ENCODE results near the gene ATP2A1.
"Not testable (repeated sequence)": the region's sequence is repeated elsewhere in the genome, so short reads cannot be mapped to it uniquely, and the experiment has no call there.

Gene ATP2A1

GRCh38 chr16:28913946-28914724 is 35.8 kb downstream of the ATP2A1 start:
- DNase-seq = no peak

GRCh38 chr16:28915181-28915580 is 36.9 kb downstream of the ATP2A1 start:
- no peak for DNase-seq

- DNase-seq = no peak
These were observed 38.8 kb downstream of the ATP2A1 start for GRCh38 chr16:28917095-28917494.

GRCh38 chr16:28918698-28919097 is 40.4 kb downstream of the ATP2A1 start:
- DNase-seq = no peak

- DNase-seq = no peak
These were observed 44.9 kb downstream of the ATP2A1 start for GRCh38 chr16:28923231-28923587.

- no peak for DNase-seq
These were observed 45.5 kb downstream of the ATP2A1 start for GRCh38 chr16:28923652-28924398.

DNA sequence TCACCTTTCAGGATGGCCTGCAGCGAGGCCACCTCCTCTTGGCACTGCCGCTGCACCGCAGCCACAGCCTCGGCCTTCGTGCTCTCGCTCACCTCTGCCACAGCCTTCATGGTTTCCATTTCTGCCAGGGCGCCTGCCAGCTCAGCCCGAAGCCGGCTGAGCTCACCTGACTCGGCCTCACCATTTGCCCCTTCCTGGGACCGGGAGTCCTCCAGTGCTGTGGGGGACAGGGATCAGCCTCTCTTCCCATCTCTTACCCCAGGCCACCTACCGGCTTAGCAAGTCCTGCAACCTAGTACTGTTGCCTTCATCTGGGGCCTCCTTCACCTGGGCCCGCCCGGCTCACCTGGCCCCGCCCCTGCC is 46.1 kb downstream of the ATP2A1 start:
- no peak for DNase-seq

DNA sequence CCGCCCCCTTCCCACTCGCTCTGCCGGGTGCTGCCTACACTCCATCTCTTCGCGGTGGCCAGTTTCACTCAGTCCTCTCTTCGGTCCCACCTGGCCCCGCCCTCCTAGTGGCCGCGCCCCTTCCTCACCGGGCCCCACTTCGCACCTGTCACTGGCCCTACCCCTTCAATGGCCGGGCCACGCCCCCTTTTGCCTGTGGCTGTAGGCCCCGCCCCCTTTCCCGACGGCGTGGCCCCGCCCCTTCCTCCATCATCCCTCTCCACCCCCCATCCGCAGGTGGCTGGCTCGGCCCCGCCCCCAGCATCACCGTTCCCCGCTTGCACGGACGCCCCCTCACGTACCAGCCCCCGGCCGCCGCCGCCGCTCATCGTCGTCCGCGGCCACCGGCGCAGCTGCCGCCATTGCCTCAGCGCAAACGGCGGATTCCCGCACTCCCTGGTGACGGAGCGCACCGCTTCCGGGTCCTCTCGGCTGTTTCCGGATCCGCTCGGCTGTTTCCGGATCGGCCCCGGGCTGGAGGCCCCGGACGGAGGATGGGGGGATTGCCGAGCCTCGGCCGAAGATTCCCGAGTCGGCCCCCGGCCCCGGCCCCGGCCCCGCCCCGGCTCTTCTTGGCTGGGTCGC is 46.6 kb downstream of the ATP2A1 start, which contains the start of gene RABEP2:
Gene RABEP2, minus strand, starts transcription at position 477 of the 624 bp plus-strand sequence. Its CDS starts 75 bp downstream, at position 402.
- peak; percentile 71 for DNase-seq

- DNase-seq = peak; percentile 68
These were observed 47.3 kb downstream of the ATP2A1 start for GRCh38 chr16:28925386-28926228.

DNA sequence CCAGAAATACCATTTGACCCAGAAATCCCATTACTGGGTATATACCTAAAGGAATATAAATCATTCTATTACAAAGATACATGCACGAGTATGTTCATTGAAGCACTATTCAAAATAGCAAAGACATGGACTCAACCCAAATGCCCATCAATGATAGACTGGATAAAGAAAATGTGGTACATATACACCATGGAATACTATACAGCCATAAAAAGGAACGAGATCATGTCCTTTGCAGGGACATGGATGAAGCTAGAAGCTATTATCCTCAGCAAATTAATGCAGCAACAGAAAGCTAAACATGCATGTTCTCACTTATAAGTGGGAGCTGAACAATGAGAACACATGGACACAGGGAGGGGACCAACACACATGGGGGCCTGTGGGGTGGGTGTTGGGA is 48.0 kb downstream of the ATP2A1 start:
- DNase-seq = not testable (repeated sequence)

GRCh38 chr16:28927815-28928214 is 49.5 kb downstream of the ATP2A1 start:
- DNase-seq = no peak

GRCh38 chr16:28930203-28930602 is 51.9 kb downstream of the ATP2A1 start:
- no peak for DNase-seq

DNA sequence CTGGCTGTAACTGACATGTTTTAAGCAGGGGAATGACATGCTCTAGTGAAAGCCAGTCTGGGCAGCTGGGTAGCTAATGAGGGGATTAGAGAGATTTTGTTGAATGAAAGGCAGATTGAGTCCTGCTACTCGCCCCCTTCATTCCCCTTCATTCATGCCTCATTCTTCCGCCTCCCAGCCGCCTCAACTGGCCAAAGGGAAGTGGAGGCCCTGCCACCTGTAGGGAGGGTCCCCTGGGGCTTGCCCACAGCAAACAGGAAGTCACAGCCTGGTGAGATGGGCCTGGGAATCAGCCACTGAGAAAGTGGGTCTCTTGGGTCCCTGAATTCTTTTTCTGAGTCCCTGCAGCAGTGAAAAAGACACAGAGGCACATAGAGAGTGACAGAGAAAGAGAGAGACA is 52.4 kb downstream of the ATP2A1 start:
- peak; percentile 66 for DNase-seq

GRCh38 chr16:28931801-28932225 is 53.5 kb downstream of the ATP2A1 start, which contains the start of gene CD19:
Gene CD19, plus strand, starts transcription at chr16:28931971. Its CDS starts 30 bp downstream, at chr16:28932001.
- DNase-seq = no peak

DNA sequence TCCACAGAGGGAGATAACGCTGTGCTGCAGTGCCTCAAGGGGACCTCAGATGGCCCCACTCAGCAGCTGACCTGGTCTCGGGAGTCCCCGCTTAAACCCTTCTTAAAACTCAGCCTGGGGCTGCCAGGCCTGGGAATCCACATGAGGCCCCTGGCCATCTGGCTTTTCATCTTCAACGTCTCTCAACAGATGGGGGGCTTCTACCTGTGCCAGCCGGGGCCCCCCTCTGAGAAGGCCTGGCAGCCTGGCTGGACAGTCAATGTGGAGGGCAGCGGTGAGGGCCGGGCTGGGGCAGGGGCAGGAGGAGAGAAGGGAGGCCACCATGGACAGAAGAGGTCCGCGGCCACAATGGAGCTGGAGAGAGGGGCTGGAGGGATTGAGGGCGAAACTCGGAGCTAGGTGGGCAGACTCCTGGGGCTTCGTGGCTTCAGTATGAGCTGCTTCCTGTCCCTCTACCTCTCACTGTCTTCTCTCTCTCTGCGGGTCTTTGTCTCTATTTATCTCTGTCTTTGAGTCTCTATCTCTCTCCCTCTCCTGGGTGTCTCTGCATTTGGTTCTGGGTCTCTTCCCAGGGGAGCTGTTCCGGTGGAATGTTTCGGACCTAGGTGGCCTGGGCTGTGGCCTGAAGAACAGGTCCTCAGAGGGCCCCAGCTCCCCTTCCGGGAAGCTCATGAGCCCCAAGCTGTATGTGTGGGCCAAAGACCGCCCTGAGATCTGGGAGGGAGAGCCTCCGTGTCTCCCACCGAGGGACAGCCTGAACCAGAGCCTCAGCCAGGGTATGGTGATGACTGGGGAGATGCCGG is 54.3 kb downstream of the ATP2A1 start:
- DNase-seq = no peak

GRCh38 chr16:28933171-28933570 is 54.9 kb downstream of the ATP2A1 start:
- no peak for DNase-seq

GRCh38 chr16:28935346-28935745 is 57.1 kb downstream of the ATP2A1 start:
- DNase-seq = no peak

- DNase-seq = peak; percentile 76
These were observed 57.9 kb downstream of the ATP2A1 start for GRCh38 chr16:28935924-28936783.

GRCh38 chr16:28936784-28937155 is 58.5 kb downstream of the ATP2A1 start:
- DNase-seq = no peak

GRCh38 chr16:28937222-28937876 is 59.1 kb downstream of the ATP2A1 start:
- DNase-seq = no peak

All from GF-D8 (cell line).